K562 (cell line): ENCODE results near the gene FGGY. TPM values are rescaled to one million over a fixed set of nuclear protein-coding genes. Genes with fewer than 3 reads are reported as not detected.

Source experiments
- ATAC-seq: fragments of 200-7000 bp; cut with Tn5 transposase; 3 replicates; pipeline ENCODE4 v1.9.1; 2020; ENCODE audit warnings: moderate library complexity
- BruUV-seq: library from RNA; stranded (reverse); fragments of 400-500 nt; replicated peaks from 2 replicates; lab custom pipeline; 2021; lab: Mats Ljungman, UMichigan
- CTCF ChIA-PET: fragments of 300-600 bp; formaldehyde crosslinking; extraction: SDS; loops from one replicate; lab custom pipeline; 2021; ENCODE audit warnings: low intra/inter-chr PET ratio; lab: Yijun Ruan, JAX
- POLR2A ChIA-PET: fragments of 300-600, 350-650 bp; sonication (Branson Sonifier 250); formaldehyde crosslinking; extraction: SDS; loops from one replicate; lab custom pipeline; 2021; ENCODE audit warnings: antibody characterized with exemption, inconsistent platforms; lab: Yijun Ruan, JAX
- DNase-seq, 4 experiments: peaks; one replicate each; pipeline versions ENCODE4 v3.0.0 to v3.0.0-alpha.2; 2011 to 2018; ENCODE audit warnings: low spot score in 3 of 4, mixed read lengths in 3 of 4; ENCODE audit errors: extremely low read depth in 1 of 4
- FAIRE-seq: peaks from 2 replicates; lab custom pipeline; 2011; peaks lifted over from hg19 to GRCh38; lab: Jason Lieb, UNC
- H2AFZ ChIP-seq: 2 replicates; pipeline ENCODE4 v1.6.0; 2011; ENCODE audit warnings: low read depth, low read length, control low read depth, inconsistent platforms
- H3K27ac ChIP-seq: fragments of 200-600 bp; 3 replicates; pipeline ENCODE4 v1.8.0; 2011; ENCODE audit warnings: low read depth, mild to moderate bottlenecking, control low read depth, inconsistent platforms, low read length, moderate library complexity, mixed read lengths; ENCODE audit errors: extremely low read depth
- H3K27me3 ChIP-seq, 2 experiments: fragments of 300-600 bp in 1 of 2; 2 replicates in 1 of 2; 3 replicates in 1 of 2; pipeline versions ENCODE4 v1.6.0 to v1.8.0; 2011; ENCODE audit warnings: inconsistent platforms in 2 of 2, low read length in 2 of 2, mild to moderate bottlenecking in 1 of 2, mixed read lengths in 1 of 2, moderate library complexity in 1 of 2; ENCODE audit not compliant: control insufficient read depth in 2 of 2, insufficient read depth in 2 of 2
- H3K36me3 ChIP-seq: fragments of 300-600 bp; 3 replicates; pipeline ENCODE4 v1.8.0; 2011; ENCODE audit warnings: mild to moderate bottlenecking, low read length, inconsistent platforms; ENCODE audit not compliant: control insufficient read depth, insufficient read depth
- H3K4me1 ChIP-seq, 2 experiments: fragments of 200-600 bp in 1 of 2; replicated peaks in 1 of 2; 2 replicates in 1 of 2; 3 replicates in 1 of 2; pipeline versions ENCODE4 v1.5.1 to v1.8.0; 2011; ENCODE audit warnings: inconsistent platforms in 2 of 2, low read length in 2 of 2, mild to moderate bottlenecking in 1 of 2, mixed read lengths in 1 of 2, moderate library complexity in 1 of 2; ENCODE audit not compliant: control insufficient read depth in 2 of 2, insufficient read depth in 2 of 2
- H3K4me2 ChIP-seq: 2 replicates; pipeline ENCODE4 v1.6.1; 2011; ENCODE audit warnings: low read length, control low read depth, inconsistent platforms, mixed read lengths; ENCODE audit not compliant: insufficient read depth
- H3K4me3 ChIP-seq: fragments of 200-600 bp; sonication (generic), shearing (Covaris generic); 2 replicates; pipeline ENCODE4 v1.5.1; 2016; ENCODE audit warnings: control low read depth, inconsistent platforms
- H3K79me2 ChIP-seq: fragments of 200-600 bp; 3 replicates; pipeline ENCODE4 v1.8.0; 2011; ENCODE audit warnings: low read length, inconsistent platforms; ENCODE audit not compliant: control insufficient read depth, insufficient read depth
- H3K9ac ChIP-seq, 2 experiments: 2 replicates each; pipeline versions ENCODE4 v1.6.0 to v1.6.1; 2011; ENCODE audit warnings: low read depth in 2 of 2, low read length in 2 of 2, control low read depth in 1 of 2, inconsistent platforms in 1 of 2, mild to moderate bottlenecking in 1 of 2, mixed read lengths in 1 of 2; ENCODE audit not compliant: insufficient read depth in 1 of 2
- H3K9me1 ChIP-seq: one replicate; pipeline ENCODE4 v1.6.0; 2011; ENCODE audit warnings: inconsistent platforms, mild to moderate bottlenecking, low read length, moderate library complexity; ENCODE audit not compliant: control insufficient read depth, insufficient read depth
- H3K9me3 ChIP-seq: replicated peaks from 2 replicates; pipeline ENCODE4 v1.5.1; 2011; ENCODE audit warnings: low read depth, low read length, inconsistent platforms; ENCODE audit not compliant: control insufficient read depth, insufficient read depth
- H4K20me1 ChIP-seq: replicated peaks from 2 replicates; pipeline ENCODE4 v1.6.1; 2011; ENCODE audit warnings: low read length, inconsistent platforms, mixed read lengths; ENCODE audit not compliant: control insufficient read depth, insufficient read depth
- BDP1 ChIP-seq: IDR thresholded peaks from 3 replicates; pipeline ENCODE4 v1.6.1; 2011; ENCODE audit not compliant: insufficient read length, insufficient read depth
- EGR1 ChIP-seq: fragments of 450-650 bp; conservative IDR thresholded peaks from 2 replicates; pipeline ENCODE4 v1.6.1; 2017; ENCODE audit warnings: mild to moderate bottlenecking
- MTF1 ChIP-seq: fragments of 250-450 bp; sonication (Bioruptor Pico); IDR thresholded peaks from 2 replicates; pipeline ENCODE4 v1.9.0; 2021; ENCODE audit warnings: moderate library complexity, mild to moderate bottlenecking, inconsistent platforms, borderline replicate concordance
- ZHX1 ChIP-seq: fragments of 150-350 bp; conservative IDR thresholded peaks from 2 replicates; pipeline ENCODE4 v1.6.1; 2014; ENCODE audit warnings: low read length
- ZNF589 ChIP-seq: fragments of 200-800 bp; sonication (Bioruptor generic); IDR thresholded peaks from 2 replicates; pipeline ENCODE4 v1.6.1; 2016; ENCODE audit warnings: low read depth, missing genetic modification characterization, missing compliant biosample characterization
- WGBS: fragments of 100-300 bp; shearing (Covaris generic); methylation state at CpG from one replicate; pipeline ENCODE4 v1.1.6; 2016; ENCODE audit warnings: low coverage, mixed read lengths; ENCODE audit not compliant: insufficient coverage; ENCODE audit errors: missing lambda C conversion rate; 5-methylcytosine and 5-hydroxymethylcytosine counted together
- in situ Hi-C: fragments of 300-500 bp; cut with MboI; formaldehyde crosslinking; loops from 4 replicates; pipeline ENCODE4 v1.15.0; 2018; ENCODE audit warnings: inconsistent platforms, mixed read lengths
- intact Hi-C: fragments of 100-400 bp; cut with micrococcal nuclease; formaldehyde crosslinking; loops from 2 replicates; pipeline ENCODE4 v1.14.2; 2022
- polyA plus RNA-seq, 8 experiments: library from polyadenylated mRNA; depleted of rRNA in 4 of 8; stranded (reverse) in 5 of 8; unstranded in 3 of 8; fragments of >200 nt; fragmentation: Nextera tagmentation in 2 of 8; fragmentation: Illumina TruSeq in 1 of 8; extraction: Ambion mirVana in 2 of 8; extraction: Trizol in 1 of 8; gene quantifications; 2 replicates each; pipeline versions ENCODE4 v1.2.1 to v1.2.3, GENCODE V29; 2011 to 2014; ENCODE audit warnings: inconsistent platforms in 1 of 8, missing spikeins in 1 of 8
- total RNA-seq, 7 experiments: library from RNA; depleted of rRNA in 6 of 7; stranded (reverse); fragments of >200 nt in 6 of 7; fragmentation: Illumina TruSeq in 2 of 7; extraction: Trizol in 2 of 7; gene quantifications; 2 replicates each; pipeline versions ENCODE4 v1.2.1 to v1.2.3, GENCODE V29; 2011 to 2021; ENCODE audit warnings: low replicate concordance in 1 of 7

The FGGY gene
- total and polyA plus RNA-seq, 9 of the 15 experiments (the other 6 are each of a cell fraction or from before 2014, with no cell fraction given): 9.7 to 19.2 (median 12.6) TPM

- Histone ChIP-seq H3K9me3 (no peaks in the 10 kb centered on the region), H3K4me2 (no peak overlapping the region), H2AFZ (no peak overlapping the region), H3K4me1 (no peaks in the 10 kb centered on the region), H3K27ac (no peak overlapping the region), H3K27me3 (peaks cover 6% of the 10 kb centered on the region in 2 experiments; a peak in 4 of 5 replicates), H3K79me2 (no peaks in the 10 kb centered on the region), H3K36me3 (no peaks in the 10 kb centered on the region), H4K20me1 (no peaks in the 10 kb centered on the region), H3K9me1 (no peaks in the 10 kb centered on the region), H3K4me3 (no peak overlapping the region), H3K9ac (no peak overlapping the region)
- DNase-seq (no peak), ATAC-seq (no peak), FAIRE-seq (no peak)
- TF ChIP-seq ZHX1 (no peak), ZNF589 (no peak), EGR1 (no peak), BDP1 (no peak), MTF1 (no peak)
- BruUV-seq: no TSS peak
- intact Hi-C loops: no loop called here
- in situ Hi-C loops: no loop called here
- ChIA-PET POLR2A (interaction anchor here (0.6 kb wide), 1 partner anchor 11 kb away, joined by 3 read pairs; no protein-coding TSS in a partner anchor), CTCF (no interaction called here)
- WGBS: 11% methylated on average over 4 of the region's 4 CpGs
Measured at GRCh38 chr1:59671953-59672305, 375.0 kb downstream of the FGGY start.
